ENCODE results near the gene MOGAT2.
"Not testable (repeated sequence)": the region's sequence is repeated elsewhere in the genome, so short reads cannot be mapped to it uniquely, and the experiment has no call there.

The MOGAT2 gene

DNA sequence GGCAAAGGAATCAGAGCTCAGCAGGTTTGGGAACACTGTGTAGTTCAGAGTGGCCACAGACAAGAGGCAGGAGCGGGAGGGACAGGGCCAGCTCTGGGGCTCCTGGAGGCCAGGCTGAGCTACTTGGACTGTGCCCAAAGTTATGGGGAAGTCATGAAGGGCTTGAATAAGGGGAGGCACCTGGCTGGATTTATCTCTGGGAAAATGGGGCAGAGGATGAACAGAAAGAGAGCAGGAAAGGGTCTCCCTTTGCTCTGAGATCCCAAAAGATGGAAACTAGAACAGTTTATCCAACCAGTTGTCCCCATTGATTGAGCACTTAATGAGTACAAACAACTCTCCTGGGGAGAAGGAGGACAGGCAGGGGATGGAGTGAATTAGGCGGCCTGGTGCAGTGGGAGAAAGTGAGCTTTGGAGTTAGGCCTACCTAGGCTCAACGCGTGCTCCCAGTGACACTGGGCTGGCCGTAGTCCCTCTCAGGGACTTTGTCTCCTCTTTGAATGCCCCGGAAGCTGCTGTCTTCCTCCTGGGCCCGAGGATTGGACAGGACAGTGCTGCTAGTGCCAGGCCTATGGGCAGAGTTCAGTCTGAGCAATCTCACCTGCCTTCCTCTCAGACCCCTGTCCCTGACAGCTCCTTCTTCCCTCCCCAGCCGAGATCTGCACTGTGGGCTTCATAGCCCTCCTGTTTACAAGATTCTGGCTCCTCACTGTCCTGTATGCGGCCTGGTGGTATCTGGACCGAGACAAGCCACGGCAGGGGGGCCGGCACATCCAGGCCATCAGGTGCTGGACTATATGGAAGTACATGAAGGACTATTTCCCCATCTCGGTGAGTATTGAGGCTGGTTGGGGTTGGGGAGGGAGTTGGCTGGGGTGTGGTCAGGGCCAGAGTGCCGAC lies 2.0 kb downstream of the MOGAT2 start:
- DNase-seq = no peak

GRCh38 chr11:75720639-75721038 lies 3.0 kb downstream of the MOGAT2 start:
- DNase-seq = no peak

GRCh38 chr11:75721852-75722668 lies 4.4 kb downstream of the MOGAT2 start:
- DNase-seq = no peak

DNA sequence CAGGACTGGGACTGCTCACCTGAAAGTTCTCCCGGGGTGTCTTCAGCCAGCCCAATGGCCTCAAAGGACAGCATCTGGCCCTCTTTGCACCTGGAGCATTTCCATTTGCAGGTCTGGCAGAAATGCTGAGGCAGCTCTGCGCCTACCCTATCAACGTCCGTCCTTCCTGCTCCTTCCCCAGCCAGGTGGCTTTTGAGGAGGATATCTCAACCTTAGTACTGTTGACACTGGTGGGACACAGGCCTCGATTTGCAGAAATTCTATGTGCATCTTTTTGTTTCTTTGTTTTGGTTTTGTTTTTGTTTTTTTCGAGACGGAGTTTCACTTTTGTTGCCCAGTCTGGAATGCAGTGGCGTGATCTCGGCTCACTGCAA lies 5.0 kb downstream of the MOGAT2 start:
- DNase-seq = no peak

GRCh38 chr11:75725547-75726320 lies 8.1 kb downstream of the MOGAT2 start:
- DNase-seq = peak; percentile 27

DNA sequence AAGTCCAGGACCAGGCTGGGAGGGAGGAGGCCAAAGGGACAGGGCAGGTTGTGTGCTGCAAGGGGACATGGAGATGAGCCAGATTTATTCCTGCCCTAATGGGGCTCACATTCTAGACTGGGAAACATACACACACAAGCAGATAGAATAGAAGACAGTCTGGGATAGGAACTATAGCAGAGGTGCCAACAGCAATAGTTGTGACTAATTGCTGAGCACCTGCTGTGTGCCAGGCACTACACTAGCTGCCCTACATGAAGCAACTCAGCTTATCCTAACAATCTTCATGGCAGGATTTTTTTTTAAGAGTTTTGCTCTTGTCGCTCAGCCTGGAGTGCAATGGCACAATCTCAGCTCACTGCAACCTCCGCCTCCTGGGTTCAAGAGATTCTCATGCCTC lies 11.4 kb downstream of the MOGAT2 start:
- DNase-seq = no peak

- no peak for DNase-seq
Measured at GRCh38 chr11:75731095-75731494, 13.5 kb downstream of the MOGAT2 start.

DNA sequence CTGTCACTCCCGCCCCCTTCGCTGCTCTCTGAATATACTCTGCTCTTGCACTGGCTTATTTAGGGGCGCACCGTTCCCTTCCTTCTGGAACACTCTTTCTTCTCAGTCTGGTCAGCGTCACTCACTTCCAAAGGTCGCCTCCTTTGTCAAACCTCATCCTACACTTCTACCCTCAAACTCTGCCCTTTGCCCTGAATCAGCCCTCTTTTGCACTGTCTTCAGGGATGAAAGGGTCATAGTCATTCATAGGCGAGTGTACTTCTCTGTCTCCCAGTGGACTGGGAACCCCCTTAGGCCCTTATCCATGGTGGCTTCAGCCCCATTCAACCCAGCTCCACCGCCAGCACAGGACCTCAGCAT lies 15.4 kb downstream of the MOGAT2 start:
- no peak for DNase-seq

DNA sequence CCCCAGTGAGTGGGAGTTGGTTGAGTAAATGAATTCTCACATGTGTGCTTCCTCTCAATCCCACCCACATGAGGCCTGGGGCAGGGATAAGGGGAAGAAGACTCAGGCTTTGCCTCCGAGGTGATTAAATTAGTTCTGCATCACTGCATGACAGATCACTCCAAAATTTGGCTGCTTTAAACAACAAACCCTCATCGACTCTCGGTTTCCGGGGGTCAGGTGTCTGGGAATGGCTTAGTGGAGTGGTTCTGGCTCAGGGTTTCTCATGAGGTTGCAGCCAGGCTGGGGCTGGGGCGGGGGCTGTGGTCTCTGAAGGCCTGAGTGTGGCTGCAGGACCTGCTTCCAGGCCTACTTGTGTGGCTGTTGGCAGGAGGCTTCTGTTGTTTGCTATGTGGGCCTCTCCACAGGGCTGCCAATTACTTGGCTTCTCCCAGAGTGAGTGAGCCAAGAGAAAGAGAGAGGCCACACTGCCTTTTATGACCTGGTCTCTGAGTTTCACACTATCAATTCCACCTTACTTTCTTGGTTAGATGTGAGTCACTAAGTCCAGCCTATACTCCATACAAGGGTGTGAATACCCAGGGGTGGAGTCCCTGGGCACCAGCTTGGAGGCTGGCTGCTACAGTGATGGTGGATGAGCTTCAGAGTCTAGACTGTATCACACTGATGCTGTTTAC lies 15.9 kb downstream of the MOGAT2 start:
- peak; percentile 63 for DNase-seq

DNA sequence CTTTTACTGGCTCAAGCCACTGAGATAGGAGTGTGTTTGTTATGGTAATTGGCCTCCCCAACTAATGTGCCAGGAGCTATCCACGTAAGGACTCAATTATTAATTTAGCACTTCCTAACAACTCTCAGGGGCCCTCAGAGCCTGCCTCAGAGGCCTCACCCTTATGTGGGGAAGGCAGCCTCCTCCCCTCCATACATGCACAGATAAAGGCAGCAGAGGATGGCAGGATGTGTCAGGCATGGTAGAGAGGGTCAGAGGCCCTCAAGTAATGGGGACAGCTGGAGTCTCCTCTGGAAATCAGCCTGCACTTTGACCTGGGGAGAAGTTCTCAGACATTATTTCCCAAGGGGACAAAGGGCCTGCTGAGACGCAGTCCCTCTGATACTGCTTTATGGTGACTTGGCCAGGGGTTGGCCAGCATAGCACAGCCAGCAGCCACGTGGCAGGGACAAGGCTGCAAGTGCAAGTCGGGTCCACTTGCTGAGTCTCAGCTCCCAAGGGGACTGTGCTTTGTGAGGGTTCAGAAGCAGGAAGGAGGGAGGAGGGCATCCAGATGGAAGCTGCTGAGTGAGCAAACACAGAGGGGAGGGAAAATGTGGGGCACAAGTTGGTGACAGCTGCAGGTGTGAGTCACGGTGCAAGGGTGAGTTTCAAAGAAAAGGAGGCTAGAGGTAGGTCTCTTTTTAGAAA lies 17.0 kb downstream of the MOGAT2 start:
- no peak for DNase-seq

- DNase-seq = no peak
Measured at GRCh38 chr11:75735181-75735845, 17.7 kb downstream of the MOGAT2 start.

DNA sequence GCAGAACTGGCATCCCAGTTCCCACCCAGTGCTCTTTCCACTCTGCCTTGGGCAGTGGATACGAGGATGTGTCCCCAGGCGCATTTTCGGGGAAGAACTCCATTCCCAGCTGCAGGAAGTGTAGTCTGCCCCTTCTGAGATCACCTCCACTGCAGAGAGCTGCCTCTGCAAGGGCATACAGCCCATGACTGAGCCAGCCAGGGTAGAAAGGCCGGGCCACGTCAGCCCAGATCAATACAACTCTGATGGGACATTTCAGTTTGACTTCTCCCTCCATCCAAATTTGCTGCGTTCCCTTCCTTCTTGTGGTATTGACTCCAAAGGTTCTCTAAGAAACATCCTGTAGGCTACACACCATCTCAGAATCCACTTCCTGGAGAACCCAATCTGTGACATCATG lies 19.7 kb downstream of the MOGAT2 start:
- no peak for DNase-seq

- no peak for DNase-seq
Measured at GRCh38 chr11:75740681-75741080, 23.0 kb downstream of the MOGAT2 start.

- DNase-seq = not testable (repeated sequence)
Measured at GRCh38 chr11:75743159-75743558, 25.5 kb downstream of the MOGAT2 start.

GRCh38 chr11:75743711-75744563 lies 26.3 kb downstream of the MOGAT2 start:
- no peak for DNase-seq

GRCh38 chr11:75745807-75746206 lies 28.2 kb downstream of the MOGAT2 start:
- DNase-seq = no peak

GRCh38 chr11:75748729-75749273 lies 31.2 kb downstream of the MOGAT2 start:
- DNase-seq = not testable (repeated sequence)

- not testable (repeated sequence) for DNase-seq
Measured at GRCh38 chr11:75754933-75755332, 37.3 kb downstream of the MOGAT2 start.

- DNase-seq = no peak
Measured at GRCh38 chr11:75757651-75758050, 40.0 kb downstream of the MOGAT2 start.

DNA sequence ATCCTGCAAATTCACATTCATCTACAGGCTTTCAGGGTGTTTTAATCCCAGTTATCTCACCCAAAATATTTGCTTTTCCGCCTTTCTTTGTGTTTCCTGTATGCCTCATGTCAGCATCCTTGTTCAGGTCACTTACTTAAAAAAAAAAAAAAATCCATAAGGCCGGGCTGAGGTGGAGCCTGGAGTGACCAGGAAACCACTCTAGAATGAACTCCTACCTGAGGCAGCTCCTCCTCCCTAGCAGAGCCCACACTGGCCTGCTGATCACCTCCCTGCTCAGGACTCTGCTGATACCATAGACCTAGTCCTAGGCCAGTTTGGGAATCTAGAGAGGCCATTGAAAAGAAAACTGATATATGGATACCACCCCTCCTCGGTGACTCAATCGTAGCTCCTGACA lies 42.2 kb downstream of the MOGAT2 start:
- no peak for DNase-seq

All from retina (tissue), 1 donor.